ENCODE results near the gene VSX1.

VSX1 gene

DNA sequence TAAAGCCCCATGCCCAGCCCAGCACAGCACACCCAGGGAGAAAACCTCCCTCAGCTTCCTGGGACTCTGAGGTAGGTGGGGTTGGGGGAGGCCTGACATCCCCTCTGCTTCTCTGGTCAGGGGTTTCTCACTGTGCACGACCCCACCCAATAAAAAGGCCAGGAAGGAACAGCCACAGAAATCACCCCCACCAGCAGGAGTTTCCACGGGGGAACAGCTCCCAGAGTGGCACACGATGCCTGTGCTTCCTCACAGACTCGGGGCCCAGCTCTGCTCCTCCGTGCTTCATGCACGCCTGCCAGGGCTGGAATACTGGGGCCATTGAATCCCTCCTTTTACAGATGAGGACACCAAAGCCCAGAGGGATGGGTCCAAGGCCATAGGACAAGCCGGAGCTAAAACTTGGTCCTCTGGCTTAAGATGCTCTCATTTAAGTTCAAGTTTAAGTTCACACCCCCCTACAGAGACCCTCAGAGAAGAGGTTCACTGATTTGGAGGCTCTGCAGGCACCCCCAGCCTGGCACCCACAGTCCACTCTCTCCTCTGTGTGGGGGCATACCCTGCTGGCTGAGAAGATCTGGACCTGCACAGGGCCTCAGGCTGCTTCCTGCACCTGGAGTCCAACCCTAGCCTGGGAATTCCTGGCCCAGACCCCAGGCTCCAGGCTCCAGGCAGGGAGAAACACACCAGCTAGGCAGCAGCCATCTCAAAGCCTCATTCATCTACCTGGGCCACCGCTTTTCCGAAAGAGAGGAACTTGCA is 38.3 kb downstream of the VSX1 start:
- no peaks in the 10 kb centered on the region for H3F3A ChIP-seq (ENCODE audit: insufficient read depth, low read length)
- peaks cover 10% of the 10 kb centered on the region for H3K4me1 ChIP-seq (ENCODE audit: insufficient read depth, low read length, severe bottlenecking)
- no peak overlapping the region for H3K27ac ChIP-seq (ENCODE audit: low read depth, low read length, poor library complexity, severe bottlenecking)
- no peaks in the 10 kb centered on the region for H3K79me2 ChIP-seq (ENCODE audit: insufficient read depth, low read length)
- H3K9me3 ChIP-seq (ENCODE audit: low read length): no peaks in the 10 kb centered on the region
- H3K4me2 ChIP-seq (ENCODE audit: low read length): no peak overlapping the region
- no peaks in the 10 kb centered on the region for H3K36me3 ChIP-seq (ENCODE audit: insufficient read depth, low read length)
- no peaks in the 10 kb centered on the region; the same call in 1 of the 2 replicates for H3K27me3 ChIP-seq (ENCODE audit: insufficient read depth, low read length)
- no peak overlapping the region for H3K4me3 ChIP-seq (ENCODE audit: low read depth, low read length, poor library complexity, severe bottlenecking)
- no peak for TF ChIP-seq CTCF (IDR thresholded peaks at IDR 0.05; ENCODE audit: low read length)
- no peak for TF ChIP-seq EZH2 (IDR thresholded peaks at IDR 0.05; ENCODE audit: borderline replicate concordance, low read length)
- no peaks in the 10 kb centered on the region for H3K9me2 ChIP-seq (ENCODE audit: low read depth, low read length)
- no peaks in the 10 kb centered on the region for H4K20me1 ChIP-seq (ENCODE audit: insufficient read depth, low read length)
- H2AFZ ChIP-seq (ENCODE audit: low read length): no peak overlapping the region
- no peak overlapping the region for H3K9ac ChIP-seq (ENCODE audit: low read length)

DNA sequence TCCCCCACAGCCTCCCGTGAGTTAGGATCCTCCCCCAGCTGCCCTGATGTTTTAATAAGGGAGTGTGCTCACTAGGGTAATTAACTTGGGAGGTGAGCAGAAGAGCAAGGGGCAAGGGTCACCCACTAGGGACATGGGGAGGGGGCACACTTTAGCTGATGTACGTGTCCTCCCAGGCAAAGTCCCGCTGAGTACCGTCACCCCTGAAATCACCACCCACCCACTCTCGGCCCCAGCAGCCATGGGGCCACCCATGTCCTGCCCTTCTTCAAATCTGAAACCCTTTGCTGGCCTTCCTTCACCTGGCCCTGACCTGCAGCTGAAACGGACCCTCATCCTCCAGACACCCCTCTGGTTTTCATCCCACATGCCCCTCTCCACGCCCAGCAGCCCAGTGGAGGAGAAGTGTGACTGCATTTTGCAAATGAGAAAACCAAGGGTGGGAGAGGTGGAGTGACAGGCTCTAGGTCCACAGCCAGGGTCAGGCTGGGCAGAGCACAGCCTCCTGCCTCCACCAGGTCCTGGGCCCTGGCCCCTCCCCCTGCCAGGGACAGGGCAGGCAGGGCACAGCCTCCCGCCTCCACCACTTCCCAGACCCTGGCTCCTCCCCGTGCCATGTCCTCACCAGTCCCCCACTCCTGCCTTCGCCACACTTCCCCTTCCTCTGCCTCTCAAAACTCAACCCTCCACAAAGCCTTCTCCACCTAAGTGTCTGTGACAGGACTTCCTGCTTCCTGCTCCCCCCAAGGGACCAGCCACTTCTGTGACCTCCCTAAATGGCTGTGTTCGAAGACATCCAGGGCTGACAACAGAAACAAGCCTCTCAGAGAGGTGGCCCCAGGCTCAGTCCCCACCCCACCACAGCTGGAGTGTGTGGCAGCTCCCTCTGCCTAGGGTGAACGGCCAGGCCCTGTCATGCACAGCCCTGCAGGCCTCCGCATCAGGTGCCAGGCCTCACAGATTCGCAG is 39.1 kb downstream of the VSX1 start:
- Histone ChIP-seq H3K36me3 (ENCODE audit: insufficient read depth, low read length) (no peaks in the 10 kb centered on the region), H3K9ac (ENCODE audit: low read length) (no peak overlapping the region), H3K4me1 (ENCODE audit: insufficient read depth, low read length, severe bottlenecking) (peaks cover 12% of the 10 kb centered on the region), H3K27ac (ENCODE audit: low read depth, low read length, poor library complexity, severe bottlenecking) (no peak overlapping the region), H3K4me3 (ENCODE audit: low read depth, low read length, poor library complexity, severe bottlenecking) (no peak overlapping the region), H4K20me1 (ENCODE audit: insufficient read depth, low read length) (no peaks in the 10 kb centered on the region), H3K79me2 (ENCODE audit: insufficient read depth, low read length) (no peaks in the 10 kb centered on the region), H3K27me3 (ENCODE audit: insufficient read depth, low read length) (no peaks in the 10 kb centered on the region; the same call in 1 of the 2 replicates), H3K9me3 (ENCODE audit: low read length) (no peaks in the 10 kb centered on the region), H3K9me2 (ENCODE audit: low read depth, low read length) (no peaks in the 10 kb centered on the region), H2AFZ (ENCODE audit: low read length) (no peak overlapping the region), H3K4me2 (ENCODE audit: low read length) (peak overlapping the region; percentile 19; the same call in 1 of the 2 replicates), H3F3A (ENCODE audit: insufficient read depth, low read length) (no peaks in the 10 kb centered on the region)
- TF ChIP-seq CTCF (IDR thresholded peaks at IDR 0.05; ENCODE audit: low read length): no peak
- no peak for TF ChIP-seq EZH2 (IDR thresholded peaks at IDR 0.05; ENCODE audit: borderline replicate concordance, low read length)

GRCh38 chr20:25041813-25042530 is 40.0 kb downstream of the VSX1 start:
- Histone ChIP-seq H3K4me3 (ENCODE audit: low read depth, low read length, poor library complexity, severe bottlenecking) (no peak overlapping the region), H3K9me2 (ENCODE audit: low read depth, low read length) (no peaks in the 10 kb centered on the region), H3K27me3 (ENCODE audit: insufficient read depth, low read length) (no peaks in the 10 kb centered on the region; the same call in 1 of the 2 replicates), H3K27ac (ENCODE audit: low read depth, low read length, poor library complexity, severe bottlenecking) (no peak overlapping the region), H3K4me1 (ENCODE audit: insufficient read depth, low read length, severe bottlenecking) (peaks cover 21% of the 10 kb centered on the region), H3F3A (ENCODE audit: insufficient read depth, low read length) (no peaks in the 10 kb centered on the region), H3K36me3 (ENCODE audit: insufficient read depth, low read length) (no peaks in the 10 kb centered on the region), H3K4me2 (ENCODE audit: low read length) (no peak overlapping the region), H2AFZ (ENCODE audit: low read length) (no peak overlapping the region), H3K79me2 (ENCODE audit: insufficient read depth, low read length) (no peaks in the 10 kb centered on the region), H3K9ac (ENCODE audit: low read length) (no peak overlapping the region), H4K20me1 (ENCODE audit: insufficient read depth, low read length) (no peaks in the 10 kb centered on the region), H3K9me3 (ENCODE audit: low read length) (no peaks in the 10 kb centered on the region)
- TF ChIP-seq CTCF (IDR thresholded peaks at IDR 0.05; ENCODE audit: low read length): no peak
- no peak for TF ChIP-seq EZH2 (IDR thresholded peaks at IDR 0.05; ENCODE audit: borderline replicate concordance, low read length)

All from OCI-LY1 (cell line).